Measurements from ENCODE around the gene NUTF2.
"Not testable (repeated sequence)": the region's sequence is repeated elsewhere in the genome, so short reads cannot be mapped to it uniquely, and the experiment has no call there.

The NUTF2 gene

DNA sequence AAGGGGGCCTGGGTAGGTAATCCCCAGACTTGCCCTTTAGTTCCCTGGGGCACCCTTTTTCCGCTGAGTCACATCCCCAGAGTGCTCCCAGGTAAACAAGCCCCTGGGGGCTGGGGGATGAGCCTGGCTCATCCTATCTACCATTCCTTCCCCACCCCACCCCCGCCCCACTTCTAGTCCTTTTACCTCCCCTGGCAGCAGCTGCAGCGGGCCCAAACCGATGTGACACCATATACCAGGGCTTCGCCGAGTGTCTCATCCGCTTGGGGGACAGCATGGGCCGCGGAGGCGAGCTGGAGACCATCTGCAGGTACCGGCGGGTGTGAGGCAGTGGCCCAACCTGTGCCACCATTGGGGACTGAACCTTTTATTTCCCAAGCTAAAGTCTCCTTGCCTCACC lies 38.8 kb downstream of the NUTF2 start:
- DNase-seq (ENCODE audit: low read depth in 2 of 2) = no peak

DNA sequence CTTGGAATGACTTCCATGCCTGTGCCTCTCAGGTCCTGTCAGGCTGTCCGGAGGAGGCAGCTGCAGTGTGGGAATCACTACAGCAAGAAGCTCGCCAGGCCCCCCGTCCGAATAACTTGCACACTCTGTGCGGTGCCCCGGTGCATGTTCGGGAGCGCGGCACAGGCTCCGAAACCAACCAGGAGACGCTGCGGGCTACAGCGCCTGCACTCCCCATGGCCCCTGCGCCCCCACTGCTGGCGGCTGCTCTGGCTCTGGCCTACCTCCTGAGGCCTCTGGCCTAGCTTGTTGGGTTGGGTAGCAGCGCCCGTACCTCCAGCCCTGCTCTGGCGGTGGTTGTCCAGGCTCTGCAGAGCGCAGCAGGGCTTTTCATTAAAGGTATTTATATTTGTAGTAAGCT lies 39.2 kb downstream of the NUTF2 start:
- no peak for DNase-seq (ENCODE audit: low read depth in 2 of 2)

DNA sequence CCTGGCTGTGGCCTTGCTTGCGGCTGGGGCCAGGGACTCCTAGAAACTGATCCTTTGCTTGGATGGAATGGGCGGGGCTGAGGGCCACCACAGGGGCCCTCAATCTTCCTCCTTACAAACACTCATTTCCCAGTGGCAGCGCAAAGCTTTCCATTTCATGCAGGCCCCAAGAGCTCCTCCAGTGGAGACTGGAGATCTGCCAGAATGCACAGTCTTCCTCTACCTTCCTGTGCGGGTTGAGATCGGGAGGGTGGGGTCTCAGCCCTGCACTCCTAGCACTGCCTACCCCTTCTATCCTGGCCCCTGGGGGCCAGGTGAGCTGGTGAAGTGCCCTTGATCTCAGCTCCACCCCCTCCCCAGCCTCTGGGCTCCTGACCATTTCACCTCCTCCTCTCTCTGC lies 39.7 kb downstream of the NUTF2 start:
- DNase-seq (ENCODE audit: low read depth in 2 of 2) = no peak

DNA sequence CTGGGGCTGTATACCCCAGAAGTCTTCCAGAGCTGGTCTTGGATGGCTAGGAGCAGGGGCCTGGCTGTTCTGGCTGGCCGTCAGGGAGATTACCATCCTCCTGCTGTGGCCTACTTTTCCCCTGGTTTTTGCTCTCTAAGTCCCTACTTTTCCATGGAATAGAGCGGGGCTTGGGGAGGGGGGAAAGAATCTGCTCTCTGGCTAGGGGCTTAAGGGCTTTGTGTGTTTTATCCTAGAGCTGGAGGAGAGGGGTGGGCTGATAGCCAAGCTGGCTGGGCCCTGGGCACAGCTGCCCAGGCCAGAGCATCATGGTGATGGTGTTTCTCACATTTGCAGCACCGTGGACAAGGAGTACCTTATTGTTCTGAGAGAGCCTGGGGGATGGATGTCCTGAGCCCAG lies 41.6 kb downstream of the NUTF2 start:
- no peak for DNase-seq (ENCODE audit: low read depth in 2 of 2)

DNA sequence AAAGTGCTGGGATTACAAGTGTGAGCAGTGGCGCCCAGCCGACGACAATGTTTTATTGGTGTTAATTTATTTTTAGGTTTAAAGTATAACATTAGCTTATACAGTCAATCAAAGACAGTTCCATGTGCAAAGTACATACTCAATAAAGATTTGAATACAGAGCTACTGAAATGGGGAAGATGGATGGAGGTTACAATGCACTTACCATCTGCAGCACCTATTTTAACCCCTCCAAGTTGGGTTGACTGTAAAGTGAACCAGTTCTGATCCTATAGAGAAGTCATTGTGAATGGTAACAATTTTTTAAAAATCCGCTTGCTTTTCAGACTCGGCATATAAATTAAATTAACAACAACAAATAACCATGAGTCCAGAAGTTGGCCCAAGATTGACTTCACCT lies 45.6 kb downstream of the NUTF2 start:
- no peak for DNase-seq (ENCODE audit: low read depth in 2 of 2)

DNA sequence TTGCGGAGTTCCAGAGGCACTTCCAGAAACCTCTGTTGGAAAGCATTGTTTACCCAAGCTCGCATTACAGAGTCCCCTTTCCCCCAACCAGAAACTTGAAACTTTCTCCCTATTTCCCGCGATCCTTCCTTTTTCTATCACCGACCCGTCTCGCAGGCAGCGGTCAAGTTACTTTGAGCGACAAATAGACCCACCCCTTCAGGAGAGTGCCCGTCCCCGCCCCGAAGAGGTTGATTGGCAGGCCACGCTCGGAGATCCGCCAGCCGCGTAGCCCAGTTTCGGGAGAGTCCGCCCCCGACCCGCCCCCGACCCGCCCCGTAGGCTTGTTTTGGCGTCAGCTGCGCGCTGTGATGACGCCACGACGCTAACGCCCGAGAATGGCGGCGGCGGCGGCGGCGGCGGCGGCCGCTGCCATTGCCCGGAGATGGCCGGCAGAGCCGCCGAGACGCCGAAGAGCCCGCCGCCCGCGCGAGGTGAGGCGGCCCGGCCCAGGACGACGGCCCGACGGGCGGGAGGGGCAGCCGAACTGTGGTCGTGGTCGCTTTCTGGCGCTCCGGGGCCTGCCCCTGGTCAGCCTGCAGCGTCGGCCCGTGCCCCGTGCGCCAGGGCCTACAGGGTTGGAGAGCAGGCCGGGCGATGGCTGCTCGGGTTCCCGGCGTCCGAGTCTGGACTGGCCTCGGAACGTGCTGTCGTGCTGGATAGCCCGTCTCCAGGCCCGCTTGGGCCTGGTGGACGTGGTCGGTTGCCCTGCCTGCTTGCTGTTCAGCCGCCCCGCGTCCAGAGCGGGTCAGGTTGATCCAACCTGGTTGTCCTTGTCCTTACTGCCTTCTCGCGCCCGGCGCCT lies 46.4 kb downstream of the NUTF2 start, which contains the start of gene PSKH1:
TSS of gene PSKH1 (plus strand) at position 356 of the 844 bp plus-strand sequence. CDS start 15,496 bp downstream, outside the sequence.
- DNase-seq (ENCODE audit: low read depth in 2 of 2) = peak; percentile 91 to 92

DNA sequence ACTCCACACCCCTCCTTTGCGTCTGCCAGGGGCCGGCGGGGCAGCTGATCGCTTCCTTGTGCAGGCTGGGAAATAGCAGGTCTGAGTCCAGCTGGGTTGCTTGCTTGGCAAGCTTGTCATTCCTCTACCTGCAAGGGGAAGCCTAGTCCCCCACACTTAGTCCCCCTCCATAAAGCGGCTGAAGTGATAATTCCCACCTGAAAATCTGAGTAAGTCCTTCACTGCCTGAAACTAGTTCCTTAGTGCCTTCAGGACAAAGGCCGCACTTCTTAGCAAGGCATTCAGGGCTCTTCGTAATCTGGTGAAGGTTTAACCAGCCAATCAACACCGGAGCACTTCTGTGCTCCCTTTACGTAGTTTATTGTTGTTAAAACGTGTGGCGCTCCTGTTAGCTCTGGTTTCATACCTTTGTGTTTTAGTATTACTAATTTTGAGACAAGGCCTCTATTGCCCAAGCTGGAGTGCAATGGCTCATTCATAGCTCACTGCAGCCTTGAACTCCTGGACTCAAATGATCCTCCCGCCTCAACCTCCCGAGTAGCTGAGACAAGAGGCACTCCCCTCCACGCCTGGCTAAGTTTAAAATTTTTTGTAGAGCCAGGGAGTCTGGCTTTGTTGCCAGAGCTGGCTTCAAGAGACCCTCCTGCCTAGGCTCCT lies 47.1 kb downstream of the NUTF2 start:
- no peak for DNase-seq (ENCODE audit: low read depth in 2 of 2)

DNA sequence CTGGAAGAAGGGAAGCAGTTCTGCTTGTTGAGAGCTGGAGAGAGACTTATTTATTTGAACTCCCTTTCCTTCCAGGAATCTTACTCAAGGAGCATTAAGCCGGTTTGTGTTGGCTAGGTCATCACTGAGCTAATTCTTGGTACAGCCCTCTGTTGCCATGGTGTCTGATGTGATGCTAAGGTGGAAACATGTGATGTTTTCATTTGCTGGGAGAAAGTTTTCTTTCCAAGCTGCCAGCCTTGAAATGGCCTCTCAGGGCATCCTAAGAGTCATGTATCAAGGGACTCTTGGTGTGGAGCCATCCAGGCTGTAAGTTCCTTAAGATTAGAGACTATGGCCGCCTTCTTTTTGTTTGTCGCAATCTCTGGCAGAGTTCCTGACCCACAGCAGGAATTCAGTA lies 50.5 kb downstream of the NUTF2 start:
- DNase-seq (ENCODE audit: low read depth in 2 of 2) = no peak

DNA sequence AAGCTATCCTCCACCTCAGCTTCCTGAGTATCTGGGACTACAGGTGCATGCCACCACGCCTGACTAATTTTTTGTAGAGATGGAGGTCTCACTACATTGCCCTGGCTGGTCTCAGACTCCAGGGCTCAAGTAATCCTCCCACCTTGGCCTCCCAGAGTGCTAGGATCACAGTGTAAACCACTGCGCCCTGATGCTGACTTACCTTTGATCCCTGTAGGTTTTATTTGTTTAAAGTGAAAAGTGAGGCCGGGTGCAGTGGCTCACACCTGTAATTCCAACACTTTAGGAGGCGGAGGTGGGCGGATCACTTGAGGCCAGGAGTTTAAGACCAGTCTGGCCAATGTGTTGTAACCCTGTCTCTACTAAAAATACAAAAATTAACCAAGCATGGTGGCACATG lies 55.0 kb downstream of the NUTF2 start:
- DNase-seq (ENCODE audit: low read depth in 2 of 2) = no peak

DNA sequence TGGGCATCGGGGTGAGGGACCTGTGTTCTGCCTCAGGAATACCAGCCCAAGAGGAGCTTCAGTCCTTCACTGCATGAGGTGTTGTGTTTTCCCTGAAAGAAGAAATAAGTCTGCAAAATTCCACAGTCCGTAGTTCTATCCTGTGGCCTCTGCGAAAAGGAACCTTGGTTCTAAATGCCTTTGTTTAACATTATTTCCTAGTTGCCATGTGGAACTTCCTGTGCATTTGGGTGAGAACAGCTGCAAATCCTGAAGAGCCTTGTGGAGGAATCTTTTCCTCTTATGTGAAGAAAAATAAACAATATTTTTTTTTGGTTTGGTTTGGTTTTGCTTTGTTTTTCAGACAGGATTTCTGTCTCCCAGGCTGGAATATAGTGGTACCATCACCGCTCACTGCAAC lies 56.1 kb downstream of the NUTF2 start:
- no peak for DNase-seq (ENCODE audit: low read depth in 2 of 2)

DNA sequence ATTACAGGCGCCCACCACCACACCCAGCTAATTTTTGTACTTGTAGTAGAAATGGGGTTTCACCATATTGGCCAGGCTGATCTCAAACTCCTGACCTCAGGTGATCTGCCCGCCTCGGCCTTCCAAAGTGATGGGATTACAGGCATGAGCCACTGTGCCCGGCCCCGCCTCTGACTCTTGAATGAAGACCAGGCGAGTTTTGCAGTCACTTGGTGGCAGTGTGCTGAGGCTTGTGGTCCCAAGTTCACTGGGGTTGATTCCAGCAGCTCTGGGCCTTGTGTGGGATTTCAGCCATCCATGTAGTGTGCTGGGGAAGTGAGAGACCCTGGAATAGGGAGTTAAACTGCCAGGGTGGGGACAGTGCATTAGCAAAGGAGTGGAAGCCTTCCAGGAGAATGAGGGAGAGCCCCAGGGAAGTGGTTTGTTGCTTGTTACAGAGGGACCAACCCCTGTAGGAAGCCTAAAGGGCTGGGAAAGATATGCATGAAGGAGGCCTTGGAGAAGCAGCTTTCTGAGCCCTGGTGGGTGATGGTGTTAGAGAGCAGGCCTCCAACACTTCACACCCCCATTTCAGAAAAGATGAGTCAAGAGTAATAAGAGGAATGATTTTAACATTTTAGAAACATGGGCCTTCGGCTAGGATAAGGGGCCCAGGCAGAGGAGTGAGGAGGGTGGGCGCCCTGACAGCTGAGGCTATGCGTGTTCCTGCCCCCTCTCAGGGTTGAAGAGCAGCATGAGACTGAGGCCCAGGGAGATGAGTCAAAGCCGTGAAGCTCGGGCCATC lies 60.9 kb downstream of the NUTF2 start:
- no peak for DNase-seq (ENCODE audit: low read depth in 2 of 2)

DNA sequence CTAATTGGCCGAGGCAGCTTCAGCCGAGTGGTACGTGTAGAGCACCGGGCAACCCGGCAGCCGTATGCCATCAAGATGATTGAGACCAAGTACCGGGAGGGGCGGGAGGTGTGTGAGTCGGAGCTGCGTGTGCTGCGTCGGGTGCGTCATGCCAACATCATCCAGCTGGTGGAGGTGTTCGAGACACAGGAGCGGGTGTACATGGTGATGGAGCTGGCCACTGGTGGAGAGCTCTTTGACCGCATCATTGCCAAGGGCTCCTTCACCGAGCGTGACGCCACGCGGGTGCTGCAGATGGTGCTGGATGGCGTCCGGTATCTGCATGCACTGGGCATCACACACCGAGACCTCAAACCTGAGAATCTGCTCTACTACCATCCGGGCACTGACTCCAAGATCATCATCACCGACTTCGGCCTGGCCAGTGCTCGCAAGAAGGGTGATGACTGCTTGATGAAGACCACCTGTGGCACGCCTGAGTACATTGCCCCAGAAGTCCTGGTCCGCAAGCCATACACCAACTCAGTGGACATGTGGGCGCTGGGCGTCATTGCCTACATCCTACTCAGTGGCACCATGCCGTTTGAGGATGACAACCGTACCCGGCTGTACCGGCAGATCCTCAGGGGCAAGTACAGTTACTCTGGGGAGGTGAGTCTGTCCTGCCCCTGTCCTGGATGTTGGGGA lies 62.5 kb downstream of the NUTF2 start:
- DNase-seq (ENCODE audit: low read depth in 2 of 2) = no peak

DNA sequence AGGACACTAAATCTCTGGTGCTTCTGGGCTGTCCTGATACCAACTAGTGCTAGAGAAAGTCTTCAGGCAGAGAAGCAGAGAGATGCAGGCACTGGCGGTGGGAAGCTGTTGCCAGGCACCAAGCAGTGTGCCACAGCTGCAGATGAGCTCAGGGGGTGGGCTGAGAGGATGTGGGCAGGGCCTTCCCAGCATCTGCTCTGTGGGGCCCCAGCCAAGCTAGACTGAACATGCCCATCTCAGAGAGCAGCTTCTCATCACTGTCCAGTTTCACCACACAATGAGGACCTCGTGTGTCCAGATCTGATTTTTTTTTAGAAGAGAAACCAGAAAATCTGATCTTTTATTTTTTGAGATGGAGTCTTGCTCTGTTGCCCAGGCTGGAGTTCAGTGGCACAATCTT lies 63.4 kb downstream of the NUTF2 start:
- DNase-seq (ENCODE audit: low read depth in 2 of 2) = peak in 1 of 2 donors; percentile 25

DNA sequence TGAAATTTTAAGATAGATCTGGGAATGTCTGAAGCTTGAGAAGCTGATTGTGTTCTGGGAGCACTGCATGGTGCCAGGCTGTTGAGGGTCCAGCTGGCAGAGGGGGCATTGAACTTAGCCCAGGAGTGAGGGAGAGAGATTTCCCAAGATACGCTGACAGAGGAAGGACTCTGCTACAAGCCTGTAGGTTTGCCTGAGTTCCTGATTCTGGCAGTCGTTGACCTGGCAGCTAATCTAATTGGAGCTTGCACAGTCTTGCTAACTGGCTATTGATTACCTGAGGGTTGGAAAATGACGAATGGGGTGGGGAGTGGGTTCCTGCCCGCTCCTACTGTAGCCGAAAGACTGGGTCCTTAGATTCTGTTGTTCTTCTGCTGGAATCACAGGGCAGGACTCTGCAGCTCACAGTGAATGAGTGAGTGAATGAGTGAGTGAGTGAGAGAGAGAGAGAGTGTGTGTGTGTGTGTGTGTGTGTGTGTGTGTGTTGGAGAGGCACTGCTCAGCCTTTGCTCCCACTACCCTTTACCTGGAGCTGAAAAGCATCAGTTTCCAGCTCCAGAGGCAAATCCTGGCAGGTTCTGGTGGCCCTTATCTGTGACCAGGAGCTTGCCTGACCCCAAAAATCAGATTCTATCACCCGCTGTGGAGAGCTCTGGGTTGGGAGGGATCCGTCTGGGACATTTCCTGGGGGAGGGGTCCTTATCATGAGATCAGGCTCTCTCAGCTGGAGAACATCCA lies 68.2 kb downstream of the NUTF2 start:
- no peak for DNase-seq (ENCODE audit: low read depth in 2 of 2)

DNA sequence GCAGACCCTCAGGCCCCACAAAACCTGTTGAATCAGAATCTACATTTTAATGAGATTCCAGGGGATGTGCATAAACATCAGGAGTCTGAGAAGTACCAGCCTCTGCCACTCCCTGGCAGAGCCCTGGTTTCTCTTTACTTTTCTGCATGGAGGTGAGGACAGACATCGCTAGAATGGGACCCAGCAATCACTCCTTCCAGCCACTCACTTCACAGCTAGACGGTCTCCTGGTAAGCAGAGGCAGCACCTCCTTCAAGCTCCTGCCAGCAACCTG lies 68.7 kb downstream of the NUTF2 start:
- not testable (repeated sequence) for DNase-seq (ENCODE audit: low read depth in 2 of 2)

DNA sequence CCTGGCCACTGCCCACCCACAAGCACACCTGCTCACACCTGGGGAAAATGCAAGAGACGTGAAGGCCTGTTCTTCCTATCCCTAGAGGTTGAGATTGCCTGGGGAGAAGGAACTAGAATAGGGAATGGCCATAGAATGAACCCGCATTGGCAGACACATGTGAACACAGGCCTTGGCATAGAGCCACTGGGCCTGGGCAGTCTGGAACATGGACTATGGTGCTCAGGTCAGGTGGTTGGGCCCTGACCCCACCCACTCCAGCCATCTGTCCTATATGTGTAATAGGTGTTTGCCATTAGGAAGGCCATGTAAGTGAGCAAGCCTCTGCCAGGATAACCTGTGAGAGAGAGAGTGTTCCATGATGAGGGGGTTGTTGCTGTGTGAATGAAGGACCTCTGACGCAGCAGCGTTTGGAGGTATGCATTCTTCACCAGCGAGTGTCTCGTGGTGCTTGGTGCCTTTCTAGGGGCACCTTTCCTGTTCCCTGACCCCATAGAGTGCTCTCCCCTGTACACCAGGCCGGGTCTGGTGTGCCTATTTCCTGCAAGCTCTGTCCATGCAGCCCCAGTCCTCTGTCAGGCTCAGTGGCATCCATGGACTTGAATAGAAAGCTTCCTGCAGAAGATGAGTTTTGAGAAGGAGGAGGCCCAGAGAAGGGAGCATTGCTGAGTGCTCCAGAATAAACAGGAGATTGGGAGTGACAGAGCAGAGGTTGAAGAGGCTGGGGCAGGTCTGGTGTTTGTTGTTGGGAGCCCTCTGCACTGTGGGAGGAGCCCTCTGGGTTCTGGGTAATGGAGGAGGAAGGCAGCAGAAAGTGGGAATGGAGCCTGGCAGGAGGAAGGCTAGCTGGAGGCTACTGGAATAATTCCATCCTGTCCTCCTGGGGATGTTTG lies 69.3 kb downstream of the NUTF2 start:
- DNase-seq (ENCODE audit: low read depth in 2 of 2) = no peak

DNA sequence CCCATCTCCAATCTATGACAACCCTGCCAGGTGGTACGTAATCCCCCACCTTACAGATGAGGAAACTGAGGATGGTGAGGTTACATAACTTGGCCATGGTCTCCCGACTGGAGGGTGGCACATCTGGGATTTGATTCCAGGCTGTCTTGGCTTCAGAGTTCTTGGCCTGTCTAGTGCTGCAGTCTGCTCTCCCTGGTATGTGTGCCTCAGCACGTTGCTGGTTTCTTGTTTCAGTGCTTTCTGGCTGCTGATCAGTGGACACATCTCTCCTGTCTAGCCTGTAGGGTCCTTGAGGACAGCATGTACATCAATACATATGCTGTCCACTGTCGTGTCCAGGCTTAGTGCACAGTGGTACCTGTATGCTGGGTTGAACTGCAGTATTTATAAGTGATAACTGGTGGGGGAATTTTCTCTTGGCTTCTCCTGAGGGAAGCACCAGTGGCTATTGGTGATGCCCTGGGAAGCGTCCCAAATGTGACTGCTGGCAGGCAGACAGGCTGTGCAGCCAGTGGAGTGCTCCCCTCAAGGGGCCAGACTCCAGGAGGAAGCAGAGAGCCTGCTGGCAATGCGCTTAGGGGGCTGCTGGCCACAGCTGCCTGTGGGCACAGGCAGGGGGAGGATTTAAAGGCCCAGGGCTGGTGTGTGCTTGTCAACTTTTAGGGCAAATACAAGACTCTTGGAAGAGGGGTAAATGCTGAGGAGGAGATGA lies 70.6 kb downstream of the NUTF2 start:
- no peak for DNase-seq (ENCODE audit: low read depth in 2 of 2)

DNA sequence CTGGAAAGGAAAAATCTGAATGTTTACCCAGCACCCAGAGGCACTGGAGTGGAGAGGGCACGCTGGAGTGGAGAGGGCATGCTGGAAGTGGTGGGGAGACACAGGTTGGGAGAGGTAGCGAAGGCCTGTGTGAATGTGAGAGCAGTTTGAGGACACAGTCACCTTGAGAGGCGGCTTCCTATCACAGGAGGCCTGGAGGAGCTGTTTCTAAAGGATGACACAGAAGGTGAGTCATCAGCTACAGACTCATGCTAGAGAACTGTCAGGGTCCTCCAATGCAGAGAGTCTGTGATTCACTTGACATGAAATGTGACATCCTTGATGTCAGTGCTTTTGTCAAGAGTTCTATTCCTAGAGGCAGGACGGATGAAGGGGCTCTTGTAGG lies 71.1 kb downstream of the NUTF2 start:
- peak in 1 of 2 donors; percentile 46 for DNase-seq (ENCODE audit: low read depth in 2 of 2)

DNA sequence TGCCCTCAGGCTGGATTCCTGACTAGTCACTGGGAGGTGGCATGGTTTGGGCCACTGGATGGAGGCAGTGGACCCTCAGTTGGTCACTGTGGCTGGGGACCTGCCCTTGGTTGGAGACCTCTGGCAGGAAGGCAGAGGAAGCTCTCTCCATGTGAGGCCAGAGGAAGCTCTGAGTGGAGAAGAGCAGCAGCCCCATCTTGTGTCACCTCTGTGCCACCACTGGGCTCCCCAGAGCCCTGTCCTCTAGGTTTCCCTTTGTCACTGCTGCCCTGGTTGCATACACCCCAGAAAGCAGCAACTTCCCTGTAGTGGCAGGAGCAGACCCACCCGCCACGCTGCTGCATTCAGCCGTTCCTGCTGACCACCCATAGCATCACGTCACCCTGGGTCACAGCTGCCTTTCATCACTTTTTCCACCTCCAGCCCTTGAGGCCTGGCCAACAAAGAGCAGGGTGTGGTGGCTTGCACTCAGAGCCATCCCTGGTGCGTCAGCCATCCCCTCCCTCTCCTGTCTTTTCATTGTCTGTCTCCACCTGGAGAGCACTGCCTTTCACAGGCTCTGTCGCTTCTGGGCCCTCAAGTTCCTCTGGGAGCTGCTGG lies 73.0 kb downstream of the NUTF2 start:
- no peak for DNase-seq (ENCODE audit: low read depth in 2 of 2)
